Stimulated activated CD8-positive, alpha-beta memory T cell treated with anti-CD3 and anti-CD28 coated beads, Interleukin-12 subunit alpha, Interleukin-12 subunit beta, amount 100 ng/mL, for 1 hour (primary cell): ENCODE measurements around the gene ASB10.

Experiments
- DNase-seq: peaks from one replicate; pipeline ENCODE4 v3.0.0-alpha.2; 2020; ENCODE audit warnings: low read depth

ASB10 gene

GRCh38 chr7:151186640-151187408 is at the start of gene ASB10:
Gene ASB10, minus strand, starts transcription at chr7:151187250. Its CDS starts 120 bp downstream, at chr7:151187130.
- no peak for DNase-seq

GRCh38 chr7:151236406-151236805 is 49.4 kb upstream of the ASB10 start:
- no peak for DNase-seq

GRCh38 chr7:151235091-151235787 is 48.2 kb upstream of the ASB10 start:
- DNase-seq, result no peak

GRCh38 chr7:151233804-151234203 is 46.8 kb upstream of the ASB10 start:
- no peak for DNase-seq

- peak; percentile 50 for DNase-seq
Observed at GRCh38 chr7:151232917-151233701, 46.1 kb upstream of the ASB10 start.

GRCh38 chr7:151232091-151232916 is 45.3 kb upstream of the ASB10 start, which contains the start of gene CHPF2:
Gene CHPF2, plus strand, starts transcription at chr7:151232483. Its CDS starts 1,529 bp downstream, at chr7:151234012.
- DNase-seq, result peak; percentile 83

- no peak for DNase-seq
Observed at GRCh38 chr7:151231080-151231479, 44.0 kb upstream of the ASB10 start.

- DNase-seq, result no peak
Observed at GRCh38 chr7:151229249-151229648, 42.2 kb upstream of the ASB10 start.

- no peak for DNase-seq
Observed at GRCh38 chr7:151228024-151228866, 41.2 kb upstream of the ASB10 start.

- DNase-seq, result peak; percentile 98
Observed at GRCh38 chr7:151226875-151227782, 40.1 kb upstream of the ASB10 start, which contains the start of gene ABCF2. Gene ABCF2, minus strand, starts transcription at chr7:151227205. Its CDS starts 747 bp downstream, at chr7:151226458.

- DNase-seq, result no peak
Observed at GRCh38 chr7:151226560-151226874, 39.5 kb upstream of the ASB10 start.

- no peak for DNase-seq
Observed at GRCh38 chr7:151225948-151226510, 39.0 kb upstream of the ASB10 start.

- DNase-seq, result no peak
Observed at GRCh38 chr7:151223728-151224127, 36.7 kb upstream of the ASB10 start.

GRCh38 chr7:151218170-151218569 is 31.1 kb upstream of the ASB10 start:
- no peak for DNase-seq

- DNase-seq, result no peak
Observed at GRCh38 chr7:151215396-151215795, 28.3 kb upstream of the ASB10 start.

GRCh38 chr7:151213826-151214225 is 26.8 kb upstream of the ASB10 start:
- DNase-seq, result no peak

GRCh38 chr7:151212626-151213025 is 25.6 kb upstream of the ASB10 start:
- no peak for DNase-seq

- no peak for DNase-seq
Observed at GRCh38 chr7:151211155-151211772, 24.2 kb upstream of the ASB10 start.
